HL-60 (cell line): ENCODE measurements around the gene STON2.

Experiments used
- DNase-seq, 2 experiments: peaks; one replicate each; pipeline ENCODE4 v3.0.0-alpha.2; 2010 to 2020; ENCODE audit warnings: low read depth in 1 of 2, low spot score in 1 of 2
- H3K27ac ChIP-seq: fragments of 250-450 bp; sonication (Bioruptor Pico); replicated peaks from 2 replicates; pipeline ENCODE4 v1.5.1; 2020; ENCODE audit warnings: mild to moderate bottlenecking, moderate library complexity
- H3K27me3 ChIP-seq: fragments of 250-450 bp; sonication (Bioruptor Pico); 2 replicates; pipeline ENCODE4 v1.5.1; 2021; ENCODE audit warnings: mild to moderate bottlenecking, moderate library complexity; ENCODE audit not compliant: insufficient read depth, poor library complexity, severe bottlenecking
- H3K4me3 ChIP-seq: replicated peaks from 2 replicates; pipeline ENCODE4 v1.5.1; 2011; ENCODE audit warnings: mild to moderate bottlenecking, control low read depth, low read length; ENCODE audit not compliant: insufficient read depth
- CTCF ChIP-seq: IDR thresholded peaks from one replicate; pipeline ENCODE4 v1.5.1; 2011; ENCODE audit warnings: low read length, control low read depth, inconsistent platforms; ENCODE audit not compliant: insufficient read depth
- GABPA ChIP-seq: IDR thresholded peaks from 2 replicates; pipeline ENCODE4 v1.6.1; 2012; ENCODE audit warnings: low read depth
- POLR2AphosphoS5 ChIP-seq: IDR thresholded peaks from 2 replicates; pipeline ENCODE4 v1.6.1; 2012; ENCODE audit warnings: low read depth
- REST ChIP-seq: IDR thresholded peaks from 2 replicates; pipeline ENCODE4 v1.6.1; 2012; ENCODE audit warnings: low read depth; ENCODE audit not compliant: insufficient replicate concordance
- SPI1 ChIP-seq: IDR thresholded peaks from 2 replicates; pipeline ENCODE4 v1.6.1; 2012; ENCODE audit warnings: low read depth, mild to moderate bottlenecking, borderline replicate concordance

The STON2 gene

DNA sequence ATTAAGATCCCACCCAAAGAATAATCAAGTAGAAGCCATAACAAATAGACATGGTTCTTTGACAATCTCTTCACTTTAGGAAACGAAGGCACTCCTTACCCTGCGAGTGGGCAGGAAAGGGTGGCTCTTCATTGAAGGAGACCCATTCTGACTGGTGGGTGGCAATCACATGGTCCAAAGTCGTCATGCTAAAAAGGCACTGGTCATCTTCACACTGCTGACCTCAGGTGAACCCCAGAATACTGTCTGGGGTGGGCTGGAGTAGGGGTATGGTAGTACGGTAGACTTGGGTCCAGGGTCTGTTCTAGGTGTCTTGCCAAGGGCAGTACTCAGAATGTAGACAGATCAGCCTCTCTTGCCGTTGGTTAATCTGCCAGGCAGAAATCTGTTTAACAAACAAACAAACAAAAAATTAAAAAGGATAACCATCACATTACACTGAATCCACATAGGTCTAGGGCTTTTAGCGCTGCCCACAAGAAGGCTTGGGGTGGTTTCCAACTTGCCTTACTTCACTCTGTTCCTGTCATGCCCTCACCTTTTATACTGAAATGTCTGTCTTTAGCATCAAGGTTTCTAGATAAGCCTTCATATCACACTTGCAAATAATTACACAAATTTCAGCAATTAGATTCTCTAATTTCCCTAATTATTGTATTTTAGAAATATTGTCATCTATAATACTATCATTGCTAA is 1.8 kb downstream of the STON2 start:
- H3K4me3 ChIP-seq: no peak overlapping the region
- TF ChIP-seq REST (no peak), CTCF (no peak), POLR2AphosphoS5 (no peak), SPI1 (no peak), GABPA (no peak)
- H3K27ac ChIP-seq: no peak overlapping the region
- H3K27me3 ChIP-seq: no peaks in the 10 kb centered on the region
- no peak for DNase-seq

GRCh38 chr14:81396113-81396512 is 4.0 kb downstream of the STON2 start:
- no peak overlapping the region for H3K27ac ChIP-seq
- TF ChIP-seq SPI1: no peak
- TF ChIP-seq GABPA: no peak
- no peak for TF ChIP-seq REST
- no peak for TF ChIP-seq CTCF
- no peak for TF ChIP-seq POLR2AphosphoS5
- no peak overlapping the region for H3K4me3 ChIP-seq
- DNase-seq: no peak
- H3K27me3 ChIP-seq: no peaks in the 10 kb centered on the region

DNA sequence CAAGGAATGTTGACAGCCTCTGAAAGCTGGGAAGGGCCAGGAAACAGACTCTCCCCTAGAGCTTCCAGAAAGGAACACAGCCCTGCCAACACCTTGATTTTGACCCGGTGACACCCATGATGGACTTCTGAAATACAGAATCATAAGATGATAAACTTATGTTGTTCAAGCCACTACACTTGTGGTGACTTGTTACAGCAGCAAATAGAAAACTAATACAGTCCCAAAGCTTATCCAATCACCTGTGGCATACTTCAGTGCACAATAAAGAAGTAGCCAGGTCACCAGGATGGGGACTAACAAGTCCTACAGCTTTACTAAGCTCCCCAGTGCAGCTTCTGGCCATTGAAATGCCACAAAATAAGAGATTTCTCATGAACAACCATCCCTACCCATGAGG is 5.4 kb downstream of the STON2 start:
- no peaks in the 10 kb centered on the region for H3K27me3 ChIP-seq
- no peak overlapping the region for H3K27ac ChIP-seq
- DNase-seq: no peak
- H3K4me3 ChIP-seq: no peak overlapping the region
- TF ChIP-seq SPI1: no peak
- no peak for TF ChIP-seq POLR2AphosphoS5
- no peak for TF ChIP-seq REST
- no peak for TF ChIP-seq CTCF
- no peak for TF ChIP-seq GABPA
